Thyroid gland (tissue), 4 donors: Measurements from ENCODE around the gene TMEM208. TPM values are rescaled to one million over a fixed set of nuclear protein-coding genes. Genes with fewer than 3 reads are reported as not detected.

Source experiments
- DNase-seq, 2 donors: peaks; one replicate each; pipeline ENCODE4 v3.0.0-alpha.2; 2019
- H3K27ac ChIP-seq, 3 donors: fragments of 200-600 bp; sonication (generic); 1 replicate in 2 of 3; 2 replicates in 1 of 3; pipeline ENCODE4 v1.5.1; 2016 to 2019; ENCODE audit warnings: mild to moderate bottlenecking in 1 of 3, moderate library complexity in 1 of 3
- H3K27me3 ChIP-seq: fragments of 200-600 bp; sonication (generic); one replicate; pipeline ENCODE4 v1.5.1; 2019
- H3K36me3 ChIP-seq, 2 donors: fragments of 200-600 bp; sonication (generic); one replicate each; pipeline ENCODE4 v1.5.1; 2016 to 2019
- H3K4me1 ChIP-seq, 2 donors: fragments of 200-600 bp; sonication (generic); one replicate each; pipeline ENCODE4 v1.5.1; 2017 to 2019
- H3K4me3 ChIP-seq, 3 donors: fragments of 200-600 bp; sonication (generic); replicated peaks in 1 of 3; 1 replicate in 2 of 3; 2 replicates in 1 of 3; pipeline ENCODE4 v1.5.1; 2016; ENCODE audit warnings: mild to moderate bottlenecking in 1 of 3
- H3K9me3 ChIP-seq: fragments of 200-600 bp; sonication (generic); one replicate; pipeline ENCODE4 v1.5.1; 2017
- CTCF ChIP-seq, 6 experiments: fragments of 200-600 bp in 3 of 6; fragments of 450-650 bp in 3 of 6; sonication (generic) in 3 of 6; IDR thresholded peaks; one replicate each; pipeline ENCODE4 v1.5.1; 2016 to 2019; ENCODE audit warnings: antibody characterized with exemption in 6 of 6, mild to moderate bottlenecking in 2 of 6, inconsistent platforms in 1 of 6, moderate library complexity in 1 of 6
- POLR2A ChIP-seq, 2 donors: fragments of 450-650 bp; IDR thresholded peaks; one replicate each; pipeline ENCODE4 v1.6.1; 2017; ENCODE audit warnings: antibody characterized with exemption in 2 of 2, mild to moderate bottlenecking in 2 of 2, moderate library complexity in 1 of 2
- WGBS, 2 donors: methylation state at CpG; one replicate each; pipeline ENCODE4 v1.1.5; 2017; 5-methylcytosine and 5-hydroxymethylcytosine counted together
- intact Hi-C: fragments of 100-400 bp; cut with DNase I; formaldehyde crosslinking; loops from one replicate; pipeline ENCODE4 v1.15.1; 2023
- total RNA-seq, 4 donors: library from RNA; depleted of rRNA; stranded (reverse); fragments of >200 nt; gene quantifications; one replicate each; pipeline ENCODE4 v1.2.3, GENCODE V29; 2016

Gene TMEM208
- total RNA-seq, 4 donors from 2014 or later: 53.2 to 69.0 (median 58.3) TPM

GRCh38 chr16:67210069-67210937 lies 16.6 kb upstream of the TMEM208 start:
- H3K4me3 ChIP-seq: no peak overlapping the region
- intact Hi-C loops: no loop called here
- no peak for DNase-seq
- no peaks in the 10 kb centered on the region for H3K4me1 ChIP-seq
- no peaks in the 10 kb centered on the region for H3K27me3 ChIP-seq
- H3K27ac ChIP-seq: no peak overlapping the region
- H3K9me3 ChIP-seq: no peaks in the 10 kb centered on the region
- H3K36me3 ChIP-seq: no peaks in the 10 kb centered on the region
- TF ChIP-seq POLR2A (IDR thresholded peaks at IDR 0.05): no peak
- TF ChIP-seq CTCF (IDR thresholded peaks at IDR 0.05): no peak
- 84 to 88% methylated on average over 6 to 7 of the region's 25 CpGs for WGBS, 2 donors

- WGBS, 2 donors: 82 to 93% methylated on average over 7 of the region's 7 CpGs
- H3K36me3 ChIP-seq: no peaks in the 10 kb centered on the region
- intact Hi-C loops: no loop called here
These were observed 15.3 kb upstream of the TMEM208 start for GRCh38 chr16:67211674-67212073.

GRCh38 chr16:67212766-67213165 lies 14.2 kb upstream of the TMEM208 start:
- DNase-seq: no peak
- Histone ChIP-seq H3K4me3 (no peak overlapping the region), H3K27me3 (no peaks in the 10 kb centered on the region), H3K36me3 (no peaks in the 10 kb centered on the region), H3K9me3 (no peaks in the 10 kb centered on the region), H3K4me1 (no peaks in the 10 kb centered on the region), H3K27ac (no peak overlapping the region)
- intact Hi-C loops: no loop called here
- TF ChIP-seq CTCF (IDR thresholded peaks at IDR 0.05): no peak

More at GRCh38 chr16:67211674-67212073, 15.3 kb upstream of the TMEM208 start:
- Histone ChIP-seq H3K27ac (no peak overlapping the region), H3K9me3 (no peaks in the 10 kb centered on the region), H3K4me1 (no peaks in the 10 kb centered on the region), H3K4me3 (no peak overlapping the region), H3K27me3 (no peaks in the 10 kb centered on the region)
- TF ChIP-seq CTCF (IDR thresholded peaks at IDR 0.05): no peak
- TF ChIP-seq POLR2A (IDR thresholded peaks at IDR 0.05): no peak
- no peak for DNase-seq

GRCh38 chr16:67213197-67214019 lies 13.5 kb upstream of the TMEM208 start:
- intact Hi-C loops: no loop called here
- Histone ChIP-seq H3K9me3 (no peaks in the 10 kb centered on the region), H3K36me3 (no peaks in the 10 kb centered on the region), H3K4me3 (no peak overlapping the region), H3K27me3 (no peaks in the 10 kb centered on the region), H3K27ac (no peak overlapping the region), H3K4me1 (no peaks in the 10 kb centered on the region)
- peak in 1 of 2 donors; percentile 33 for DNase-seq
- 76 to 77% methylated on average over 7 to 8 of the region's 8 CpGs for WGBS, 2 donors
- TF ChIP-seq POLR2A (IDR thresholded peaks at IDR 0.05) (no peak), CTCF (IDR thresholded peaks at IDR 0.05) (no peak)

- Histone ChIP-seq H3K27me3 (no peaks in the 10 kb centered on the region), H3K27ac (no peak overlapping the region), H3K9me3 (no peaks in the 10 kb centered on the region), H3K36me3 (no peaks in the 10 kb centered on the region), H3K4me1 (no peaks in the 10 kb centered on the region), H3K4me3 (no peak overlapping the region)
- TF ChIP-seq CTCF (IDR thresholded peaks at IDR 0.05): no peak
- no peak for TF ChIP-seq POLR2A (IDR thresholded peaks at IDR 0.05)
- intact Hi-C loops: no loop called here
- WGBS, 2 donors: 63 to 69% methylated on average over 5 of the region's 5 CpGs
- DNase-seq: no peak
These were observed 11.2 kb upstream of the TMEM208 start for GRCh38 chr16:67215706-67216105.
